ENCODE results near the gene TRABD.
"Not testable (repeated sequence)": the region's sequence is repeated elsewhere in the genome, so short reads cannot be mapped to it uniquely, and the experiment has no call there.

The TRABD gene

GRCh38 chr22:50204571-50204970, 18.9 kb downstream of the TRABD start:
- DNase-seq: no peak

- DNase-seq: not testable (repeated sequence)
Measured at GRCh38 chr22:50204998-50205397, 19.3 kb downstream of the TRABD start.

- DNase-seq: no peak
Measured at GRCh38 chr22:50205781-50206569, 20.3 kb downstream of the TRABD start.

GRCh38 chr22:50206599-50206998, 20.9 kb downstream of the TRABD start:
- no peak for DNase-seq

- no peak for DNase-seq
Measured at GRCh38 chr22:50207383-50208140, 21.8 kb downstream of the TRABD start.

GRCh38 chr22:50208430-50208938, 22.8 kb downstream of the TRABD start:
- no peak for DNase-seq

GRCh38 chr22:50208939-50209892, 23.5 kb downstream of the TRABD start:
- DNase-seq: no peak

- DNase-seq: no peak
Measured at GRCh38 chr22:50209893-50210292, 24.2 kb downstream of the TRABD start.

- no peak for DNase-seq
Measured at GRCh38 chr22:50210378-50211139, 24.8 kb downstream of the TRABD start.

GRCh38 chr22:50211147-50211546, 25.4 kb downstream of the TRABD start:
- no peak for DNase-seq

- no peak for DNase-seq
Measured at GRCh38 chr22:50213263-50213662, 27.6 kb downstream of the TRABD start.

GRCh38 chr22:50215297-50216054, 29.8 kb downstream of the TRABD start:
- no peak for DNase-seq

GRCh38 chr22:50216055-50216683, 30.5 kb downstream of the TRABD start:
- DNase-seq: no peak

GRCh38 chr22:50216684-50217520, 31.2 kb downstream of the TRABD start:
- no peak for DNase-seq

- DNase-seq: no peak
Measured at GRCh38 chr22:50217543-50218152, 31.9 kb downstream of the TRABD start.

- DNase-seq: no peak
Measured at GRCh38 chr22:50218153-50218995, 32.7 kb downstream of the TRABD start.

- no peak for DNase-seq
Measured at GRCh38 chr22:50218996-50219727, 33.4 kb downstream of the TRABD start.
